AG04450 (cell line): ENCODE measurements around the gene ISLR2. TPM values are rescaled to one million over a fixed set of nuclear protein-coding genes. Genes with fewer than 3 reads are reported as not detected.

Source experiments
- CTCF ChIA-PET: fragments of 300-600, 350-600 bp; formaldehyde crosslinking; extraction: SDS; loops from one replicate; lab custom pipeline; 2022; ENCODE audit warnings: antibody characterized with exemption, inconsistent platforms; lab: Charles Lee
- POLR2A ChIA-PET: fragments of 350-600 bp; formaldehyde crosslinking; extraction: SDS; loops from one replicate; lab custom pipeline; 2021; ENCODE audit warnings: antibody characterized with exemption, inconsistent platforms; lab: Yijun Ruan, JAX
- DNase-seq: peaks from one replicate; pipeline ENCODE4 v3.0.0-alpha.2; 2011; ENCODE audit warnings: low read depth, low spot score
- H3K27ac ChIP-seq: one replicate; pipeline ENCODE4 v1.5.1; 2012; ENCODE audit warnings: low read depth, low read length, control low read depth
- H3K27me3 ChIP-seq: one replicate; pipeline ENCODE4 v1.6.0; 2012; ENCODE audit warnings: low read length; ENCODE audit not compliant: control insufficient read depth, insufficient read depth
- H3K4me3 ChIP-seq: 2 replicates; pipeline ENCODE4 v1.5.1; 2011; ENCODE audit warnings: mild to moderate bottlenecking, low read depth, low read length, control low read depth
- H3K9me3 ChIP-seq: 2 replicates; pipeline ENCODE4 v1.5.1; 2012; ENCODE audit warnings: low read length; ENCODE audit not compliant: control insufficient read depth, insufficient read depth
- CTCF ChIP-seq: IDR thresholded peaks from 2 replicates; pipeline ENCODE4 v1.5.1; 2011; ENCODE audit warnings: low read depth, low read length, control low read depth, inconsistent platforms
- polyA plus RNA-seq: library from polyadenylated mRNA; depleted of rRNA; stranded (reverse); fragments of >200 nt; gene quantifications from 2 replicates; pipeline ENCODE4 v1.2.3, GENCODE V29; 2011; rRNA removed
- small RNA-seq: library from RNA; depleted of rRNA; stranded (forward); fragments of <200 nt; gene quantifications from one replicate; pipeline ENCODE3, GENCODE V24; 2012; ENCODE audit warnings: low read depth; ENCODE audit not compliant: insufficient read length

Gene ISLR2
- polyA plus RNA-seq, 1 experiment = not detected

- Histone ChIP-seq H3K9me3 (no peaks in the 10 kb centered on the region), H3K27ac (no peak overlapping the region), H3K4me3 (no peak overlapping the region), H3K27me3 (peaks cover 3% of the 10 kb centered on the region)
- CTCF ChIA-PET = no interaction called here
- TF ChIP-seq CTCF = no peak
- POLR2A ChIA-PET = no interaction called here
- no peak for DNase-seq
Observed at GRCh38 chr15:74182131-74182530, 51.7 kb downstream of the ISLR2 start.

GRCh38 chr15:74184582-74185091 lies 54.3 kb downstream of the ISLR2 start:
- CTCF ChIA-PET = no interaction called here
- H3K4me3 ChIP-seq = no peak overlapping the region
- DNase-seq = no peak
- TF ChIP-seq CTCF = no peak
- H3K9me3 ChIP-seq = no peaks in the 10 kb centered on the region
- peaks cover 3% of the 10 kb centered on the region for H3K27me3 ChIP-seq
- POLR2A ChIA-PET = no interaction called here
- H3K27ac ChIP-seq = no peak overlapping the region

- ChIA-PET CTCF (no interaction called here), POLR2A (no interaction called here)
- no peak overlapping the region for H3K27ac ChIP-seq
- peaks cover 3% of the 10 kb centered on the region for H3K27me3 ChIP-seq
- DNase-seq = no peak
- no peak for TF ChIP-seq CTCF
- H3K4me3 ChIP-seq = no peak overlapping the region
- no peaks in the 10 kb centered on the region; the same call in 1 of the 2 replicates for H3K9me3 ChIP-seq
Observed at GRCh38 chr15:74185710-74186348, 55.4 kb downstream of the ISLR2 start.

Small RNAs within 50 kb of the gene (small RNA-seq; reads per million reads assigned to genes)
- not detected for gene RF00017

Other genes starting within 250 kb of the ISLR2 start
- 114 and 206 TPM in 2 replicates for gene LOXL1, start 204.1 kb upstream of the ISLR2 start, polyA plus RNA-seq
- gene STOML1, start 138.3 kb upstream of the ISLR2 start, polyA plus RNA-seq = 7.3 and 10.0 TPM in 2 replicates
- gene PML, start 135.9 kb upstream of the ISLR2 start, polyA plus RNA-seq = 7.6 and 12.5 TPM in 2 replicates
- not detected in 2 replicates for gene GOLGA6A, start 48.0 kb upstream of the ISLR2 start, polyA plus RNA-seq
- gene ISLR, start 43.1 kb downstream of the ISLR2 start, polyA plus RNA-seq = 2.3 and 3.0 TPM in 2 replicates
- gene STRA6, start 72.2 kb downstream of the ISLR2 start, polyA plus RNA-seq = 0.07 and 0.12 TPM in 2 replicates
- gene CCDC33, start 105.7 kb downstream of the ISLR2 start, polyA plus RNA-seq = not detected in 2 replicates
- gene CYP11A1, start 237.1 kb downstream of the ISLR2 start, polyA plus RNA-seq = 0.09 and 0.14 TPM in 2 replicates